ENCODE results near the gene MAPK4. TPM values are rescaled to one million over a fixed set of nuclear protein-coding genes. Genes with fewer than 3 reads are reported as not detected.
"Not testable (repeated sequence)": the region's sequence is repeated elsewhere in the genome, so short reads cannot be mapped to it uniquely, and the experiment has no call there.

Gene MAPK4
- total RNA-seq, 8 experiments from 2014 or later, result 0.46 to 13.1 (median 10.6) TPM

- Histone ChIP-seq H3K4me3 (no peak overlapping the region), H3K27ac (no peak overlapping the region), H3K4me1 (replicated peaks in 1 of 2) (no peaks in the 10 kb centered on the region)
- in situ Hi-C loops (cut with MboI; ENCODE audit: low pct_unique_long_range_greater_than_20kb in 2 of 9, low sequenced_read_pairs in 9 of 9, unreplicated experiment in 9 of 9), result no loop called here
- 20 to 100% (median 100%) methylated on average over 1 of the region's 1 CpG; no CpG with 5 or more reads in 5 of the 10 experiments for WGBS, 10 experiments
- no peak for ATAC-seq (replicated peaks in 6 of 8)
Observed at GRCh38 chr18:50581517-50581916, 21.6 kb downstream of the MAPK4 start.

GRCh38 chr18:50582500-50582899 is 22.6 kb downstream of the MAPK4 start:
- 10 to 98% (median 60%) methylated on average over 1 to 4 of the region's 4 CpGs; no CpG with 5 or more reads in 3 of the 10 experiments for WGBS, 10 experiments
- ATAC-seq (replicated peaks in 6 of 8), result no peak
- Histone ChIP-seq H3K4me3 (no peak overlapping the region), H3K27ac (no peak overlapping the region), H3K4me1 (replicated peaks in 1 of 2) (no peaks in the 10 kb centered on the region)
- in situ Hi-C loops (cut with MboI; ENCODE audit: low pct_unique_long_range_greater_than_20kb in 2 of 9, low sequenced_read_pairs in 9 of 9, unreplicated experiment in 9 of 9), result no loop called here

GRCh38 chr18:50586710-50587109 is 26.8 kb downstream of the MAPK4 start:
- Histone ChIP-seq H3K4me1 (replicated peaks in 1 of 2) (peaks cover 0 to 6% of the 10 kb centered on the region in 2 donors), H3K4me3 (no peak overlapping the region), H3K27ac (no peak overlapping the region)
- no peak for ATAC-seq (replicated peaks in 6 of 8)
- in situ Hi-C loops (cut with MboI; ENCODE audit: low pct_unique_long_range_greater_than_20kb in 2 of 9, low sequenced_read_pairs in 9 of 9, unreplicated experiment in 9 of 9), result no loop called here

- H3K4me1 ChIP-seq (replicated peaks in 1 of 2), result peaks cover 0 to 6% of the 10 kb centered on the region in 2 donors
- in situ Hi-C loops (cut with MboI; ENCODE audit: low pct_unique_long_range_greater_than_20kb in 2 of 9, low sequenced_read_pairs in 9 of 9, unreplicated experiment in 9 of 9), result no loop called here
- no peak overlapping the region for H3K4me3 ChIP-seq
- no peak overlapping the region for H3K27ac ChIP-seq
- ATAC-seq (replicated peaks in 6 of 8), result peak in 5 of 8 experiments; percentile 17 to 77 (median 52)
- 10 to 100% (median 57%) methylated on average over 1 to 3 of the region's 3 CpGs; no CpG with 5 or more reads in 2 of the 10 experiments for WGBS, 10 experiments
Observed at GRCh38 chr18:50590593-50590992, 30.7 kb downstream of the MAPK4 start.

- 18 to 100% (median 93%) methylated on average over 1 to 5 of the region's 5 CpGs; no CpG with 5 or more reads in 2 of the 10 experiments for WGBS, 10 experiments
- ATAC-seq (replicated peaks in 6 of 8), result no peak
- Histone ChIP-seq H3K4me3 (no peak overlapping the region), H3K27ac (no peak overlapping the region), H3K4me1 (replicated peaks in 1 of 2) (peaks cover 0 to 6% of the 10 kb centered on the region in 2 donors)
- in situ Hi-C loops (cut with MboI; ENCODE audit: low pct_unique_long_range_greater_than_20kb in 2 of 9, low sequenced_read_pairs in 9 of 9, unreplicated experiment in 9 of 9), result no loop called here
Observed at GRCh38 chr18:50594012-50594411, 34.1 kb downstream of the MAPK4 start.

- H3K4me1 ChIP-seq (replicated peaks in 1 of 2), result peaks cover 0 to 6% of the 10 kb centered on the region in 2 donors
Observed at GRCh38 chr18:50594942-50595341, 35.1 kb downstream of the MAPK4 start.

GRCh38 chr18:50602466-50602865 is 42.6 kb downstream of the MAPK4 start:
- H3K27ac ChIP-seq, result no peak overlapping the region
- no peaks in the 10 kb centered on the region for H3K4me1 ChIP-seq (replicated peaks in 1 of 2)
- ATAC-seq (replicated peaks in 6 of 8), result peak in 3 of 8 experiments; percentile 86 to 92 (median 87)
- WGBS, 10 experiments, result 40 to 93% (median 78%) methylated on average over 1 to 3 of the region's 3 CpGs; no CpG with 5 or more reads in 3 of the 10 experiments
- no peak overlapping the region for H3K4me3 ChIP-seq
- in situ Hi-C loops (cut with MboI; ENCODE audit: low pct_unique_long_range_greater_than_20kb in 2 of 9, low sequenced_read_pairs in 9 of 9, unreplicated experiment in 9 of 9), result no loop called here

More at GRCh38 chr18:50594942-50595341, 35.1 kb downstream of the MAPK4 start:
- in situ Hi-C loops (cut with MboI; ENCODE audit: low pct_unique_long_range_greater_than_20kb in 2 of 9, low sequenced_read_pairs in 9 of 9, unreplicated experiment in 9 of 9), result no loop called here
- 31 to 95% (median 80%) methylated on average over 2 to 4 of the region's 4 CpGs for WGBS, 10 experiments
- H3K27ac ChIP-seq, result no peak overlapping the region
- H3K4me3 ChIP-seq, result no peak overlapping the region
- ATAC-seq (replicated peaks in 6 of 8), result no peak

GRCh38 chr18:50606609-50607008 is 46.7 kb downstream of the MAPK4 start:
- no peak overlapping the region for H3K27ac ChIP-seq
- WGBS, 10 experiments, result 0 to 90% (median 85%) methylated on average over 1 to 5 of the region's 5 CpGs; no CpG with 5 or more reads in 2 of the 10 experiments
- H3K4me3 ChIP-seq, result no peak overlapping the region
- ATAC-seq (replicated peaks in 6 of 8), result no peak
- in situ Hi-C loops (cut with MboI; ENCODE audit: low pct_unique_long_range_greater_than_20kb in 2 of 9, low sequenced_read_pairs in 9 of 9, unreplicated experiment in 9 of 9), result no loop called here
- H3K4me1 ChIP-seq (replicated peaks in 1 of 2), result no peaks in the 10 kb centered on the region

GRCh38 chr18:50607378-50607926 is 47.6 kb downstream of the MAPK4 start:
- ATAC-seq (replicated peaks in 6 of 8), result no peak
- WGBS, 10 experiments, result 17 to 91% (median 78%) methylated on average over 1 to 5 of the region's 5 CpGs; no CpG with 5 or more reads in 3 of the 10 experiments
- no peak overlapping the region for H3K27ac ChIP-seq

GRCh38 chr18:50609171-50609570 is 49.3 kb downstream of the MAPK4 start:
- WGBS, 10 experiments, result 86 to 100% methylated on average over 1 of the region's 26 CpGs; no CpG with 5 or more reads in 8 of the 10 experiments
- ATAC-seq (replicated peaks in 6 of 8); H3K4me1 ChIP-seq (replicated peaks in 1 of 2); H3K27ac ChIP-seq; H3K4me3 ChIP-seq; in situ Hi-C loops (cut with MboI; ENCODE audit: low pct_unique_long_range_greater_than_20kb in 2 of 9, low sequenced_read_pairs in 9 of 9, unreplicated experiment in 9 of 9): not testable (repeated sequence)

More at GRCh38 chr18:50607378-50607926, 47.6 kb downstream of the MAPK4 start:
- H3K4me3 ChIP-seq, result no peak overlapping the region
- H3K4me1 ChIP-seq (replicated peaks in 1 of 2), result no peaks in the 10 kb centered on the region
- in situ Hi-C loops (cut with MboI; ENCODE audit: low pct_unique_long_range_greater_than_20kb in 2 of 9, low sequenced_read_pairs in 9 of 9, unreplicated experiment in 9 of 9), result no loop called here

- Histone ChIP-seq H3K27ac (no peak overlapping the region), H3K4me1 (replicated peaks in 1 of 2) (no peaks in the 10 kb centered on the region), H3K4me3 (no peak overlapping the region)
- in situ Hi-C loops (cut with MboI; ENCODE audit: low pct_unique_long_range_greater_than_20kb in 2 of 9, low sequenced_read_pairs in 9 of 9, unreplicated experiment in 9 of 9), result no loop called here
- WGBS, 10 experiments, result 0 to 96% (median 84%) methylated on average over 1 to 3 of the region's 4 CpGs; no CpG with 5 or more reads in 5 of the 10 experiments
- no peak for ATAC-seq (replicated peaks in 6 of 8)
Observed at GRCh38 chr18:50610349-50610748, 50.5 kb downstream of the MAPK4 start.

GRCh38 chr18:50611529-50611941 is 51.6 kb downstream of the MAPK4 start:
- H3K4me1 ChIP-seq (replicated peaks in 1 of 2), result no peaks in the 10 kb centered on the region
- WGBS, 10 experiments, result 0 to 100% (median 78%) methylated on average over 1 to 4 of the region's 5 CpGs
- in situ Hi-C loops (cut with MboI; ENCODE audit: low pct_unique_long_range_greater_than_20kb in 2 of 9, low sequenced_read_pairs in 9 of 9, unreplicated experiment in 9 of 9), result no loop called here
- peak in 3 of 8 experiments; percentile 91 to 97 (median 94) for ATAC-seq (replicated peaks in 6 of 8)
- no peak overlapping the region for H3K27ac ChIP-seq
- no peak overlapping the region for H3K4me3 ChIP-seq

- ATAC-seq (replicated peaks in 6 of 8), result peak in 3 of 8 experiments; percentile 4 to 64 (median 63)
- 28 to 100% (median 100%) methylated on average over 1 to 3 of the region's 5 CpGs; no CpG with 5 or more reads in 7 of the 10 experiments for WGBS, 10 experiments
- Histone ChIP-seq H3K4me1 (replicated peaks in 1 of 2) (no peaks in the 10 kb centered on the region), H3K27ac (no peak overlapping the region), H3K4me3 (no peak overlapping the region)
- in situ Hi-C loops (cut with MboI; ENCODE audit: low pct_unique_long_range_greater_than_20kb in 2 of 9, low sequenced_read_pairs in 9 of 9, unreplicated experiment in 9 of 9), result no loop called here
Observed at GRCh38 chr18:50614838-50615237, 55.0 kb downstream of the MAPK4 start.

Data from motor neuron (in vitro differentiated cells).